ENCODE data around the gene CA11.

Gene CA11

GRCh38 chr19:48627865-48628314, 18.1 kb downstream of the CA11 start:
- DNase-seq, result no peak

GRCh38 chr19:48627201-48627864, 18.7 kb downstream of the CA11 start:
- no peak for DNase-seq

- no peak for DNase-seq
Observed at GRCh38 chr19:48625891-48626327, 20.1 kb downstream of the CA11 start.

- DNase-seq, result no peak
Observed at GRCh38 chr19:48624791-48625723, 20.9 kb downstream of the CA11 start.

- DNase-seq, result peak; percentile 97
Observed at GRCh38 chr19:48624067-48624594, 21.9 kb downstream of the CA11 start.

GRCh38 chr19:48623556-48624066, 22.4 kb downstream of the CA11 start:
- DNase-seq, result no peak

- DNase-seq, result no peak
Observed at GRCh38 chr19:48619692-48620585, 26.0 kb downstream of the CA11 start.

- DNase-seq, result peak; percentile 96
Observed at GRCh38 chr19:48618916-48619691, 26.9 kb downstream of the CA11 start, which contains the start of the genes RPL18 and SPHK2. TSS of gene RPL18 (minus strand) at chr19:48619178. CDS start at chr19:48619143, 35 bp downstream. TSS of gene SPHK2 (plus strand) at chr19:48619506. CDS start at chr19:48620515, 1,009 bp downstream.

- DNase-seq, result no peak
Observed at GRCh38 chr19:48618278-48618915, 27.6 kb downstream of the CA11 start.

GRCh38 chr19:48617146-48617937, 28.6 kb downstream of the CA11 start:
- no peak for DNase-seq

GRCh38 chr19:48616491-48617056, 29.4 kb downstream of the CA11 start:
- DNase-seq, result no peak

GRCh38 chr19:48616041-48616436, 29.9 kb downstream of the CA11 start:
- DNase-seq, result no peak

GRCh38 chr19:48615231-48616040, 30.6 kb downstream of the CA11 start:
- no peak for DNase-seq

- DNase-seq, result peak; percentile 93
Observed at GRCh38 chr19:48614436-48615230, 31.4 kb downstream of the CA11 start, which contains the start of gene FAM83E. TSS of gene FAM83E (minus strand) at chr19:48615076. CDS start at chr19:48613372, 1,704 bp downstream.

- no peak for DNase-seq
Observed at GRCh38 chr19:48613852-48614435, 32.0 kb downstream of the CA11 start.

- no peak for DNase-seq
Observed at GRCh38 chr19:48613024-48613851, 32.7 kb downstream of the CA11 start.
